KMS-11 (cell line): ENCODE results near the gene ELOA.

Experiments
- H2AFZ ChIP-seq: fragments of 200-600 bp; sonication (generic); 2 replicates; pipeline ENCODE4 v1.6.1; 2016; ENCODE audit warnings: antibody characterized with exemption, mixed run types, low read depth
- H3K27ac ChIP-seq: fragments of 200-600 bp; sonication (generic); 2 replicates; pipeline ENCODE4 v1.6.1; 2016; ENCODE audit warnings: mild to moderate bottlenecking, mixed run types
- H3K27me3 ChIP-seq: fragments of 200-600 bp; sonication (generic); 2 replicates; pipeline ENCODE4 v1.6.1; 2017; ENCODE audit warnings: mild to moderate bottlenecking, low read depth, mixed run types, moderate library complexity; ENCODE audit not compliant: insufficient read depth
- H3K36me3 ChIP-seq: fragments of 200-600 bp; sonication (generic); 2 replicates; pipeline ENCODE4 v1.6.1; 2017; ENCODE audit warnings: mild to moderate bottlenecking, mixed run types; ENCODE audit not compliant: insufficient read depth
- H3K4me1 ChIP-seq: fragments of 200-600 bp; sonication (generic); 2 replicates; pipeline ENCODE4 v1.6.1; 2016; ENCODE audit warnings: mild to moderate bottlenecking, low read depth, mixed run types; ENCODE audit not compliant: poor library complexity, severe bottlenecking
- H3K4me2 ChIP-seq: fragments of 200-600 bp; sonication (generic); 2 replicates; pipeline ENCODE4 v1.7.0; 2016; ENCODE audit warnings: mild to moderate bottlenecking, mixed run types
- H3K4me3 ChIP-seq: fragments of 200-600 bp; sonication (generic); IDR thresholded peaks from 2 replicates; pipeline ENCODE4 v1.6.1; 2017; ENCODE audit warnings: low read depth, low read length, mixed read lengths; ENCODE audit not compliant: insufficient read depth
- H3K79me2 ChIP-seq: fragments of 200-600 bp; sonication (generic); 2 replicates; pipeline ENCODE4 v1.6.1; 2016; ENCODE audit warnings: low read depth, mixed run types; ENCODE audit not compliant: insufficient read depth
- H3K9ac ChIP-seq: fragments of 200-600 bp; sonication (generic); 2 replicates; pipeline ENCODE4 v1.6.1; 2016; ENCODE audit warnings: mild to moderate bottlenecking, mixed run types
- H4K20me1 ChIP-seq: fragments of 200-600 bp; sonication (generic); 2 replicates; pipeline ENCODE4 v1.6.1; 2016; ENCODE audit warnings: mild to moderate bottlenecking, mixed run types; ENCODE audit not compliant: insufficient read depth
- CTCF ChIP-seq: fragments of 200-600 bp; sonication (generic); conservative IDR thresholded peaks from 2 replicates; pipeline ENCODE4 v1.6.1; 2017; ENCODE audit warnings: low read depth, mild to moderate bottlenecking, antibody characterized with exemption, low read length, moderate library complexity, mixed read lengths

ELOA gene

GRCh38 chr1:23787701-23788100, 44.4 kb downstream of the ELOA start:
- Histone ChIP-seq H3K4me2 (no peak overlapping the region), H3K4me1 (peaks cover 28% of the 10 kb centered on the region), H3K36me3 (0 out of 2 replicates have a peak, but pooled peaks cover 7% of the 10 kb centered on the region), H3K4me3 (no peak overlapping the region), H4K20me1 (no peaks in the 10 kb centered on the region), H3K27ac (no peak overlapping the region), H3K9ac (no peak overlapping the region), H3K79me2 (peaks cover 22% of the 10 kb centered on the region; the same call in 1 of the 2 replicates), H3K27me3 (no peaks in the 10 kb centered on the region), H2AFZ (no peak overlapping the region)
- TF ChIP-seq CTCF = no peak

- Histone ChIP-seq H3K4me2 (no peak overlapping the region), H3K27ac (no peak overlapping the region; the same call in 1 of the 2 replicates)
- no peak for TF ChIP-seq CTCF
Observed at GRCh38 chr1:23788695-23789094, 45.4 kb downstream of the ELOA start.

GRCh38 chr1:23790696-23791515, 47.6 kb downstream of the ELOA start, which contains the start of gene LYPLA2:
Gene LYPLA2, plus strand, starts transcription at chr1:23791145. Its CDS starts 1,538 bp downstream, at chr1:23792683.
- Histone ChIP-seq H3K36me3 (0 out of 2 replicates have a peak, but pooled peaks cover 2% of the 10 kb centered on the region), H3K4me3 (peak within 1 kb of the TSS; percentile 84), H3K9ac (peak within 1 kb of the TSS; percentile 59), H3K27ac (no peak within 1 kb of the TSS), H3K27me3 (no peaks in the 10 kb centered on the region), H3K4me1 (peaks cover 14% of the 10 kb centered on the region), H3K79me2 (peaks cover 20% of the 10 kb centered on the region; the same call in 1 of the 2 replicates), H2AFZ (peak within 1 kb of the TSS; percentile 59; the same call in 1 of the 2 replicates), H4K20me1 (no peaks in the 10 kb centered on the region), H3K4me2 (peak within 1 kb of the TSS; percentile 88)
- no peak for TF ChIP-seq CTCF

More at GRCh38 chr1:23788695-23789094, 45.4 kb downstream of the ELOA start:
- peaks cover 23% of the 10 kb centered on the region; the same call in 1 of the 2 replicates for H3K79me2 ChIP-seq
- no peak overlapping the region for H3K9ac ChIP-seq
- 0 out of 2 replicates have a peak, but pooled peaks cover 7% of the 10 kb centered on the region for H3K36me3 ChIP-seq
- no peaks in the 10 kb centered on the region for H3K27me3 ChIP-seq
- H2AFZ ChIP-seq = no peak overlapping the region
- peaks cover 28% of the 10 kb centered on the region for H3K4me1 ChIP-seq
- H4K20me1 ChIP-seq = no peaks in the 10 kb centered on the region
- H3K4me3 ChIP-seq = no peak overlapping the region

- Histone ChIP-seq H4K20me1 (no peaks in the 10 kb centered on the region), H3K4me3 (peak overlapping the region; percentile 38), H3K4me2 (peak overlapping the region; percentile 49), H3K4me1 (peaks cover 14% of the 10 kb centered on the region), H3K27ac (no peak overlapping the region), H3K36me3 (no peaks in the 10 kb centered on the region), H2AFZ (peak overlapping the region; percentile 59; the same call in 1 of the 2 replicates), H3K79me2 (peaks cover 20% of the 10 kb centered on the region; the same call in 1 of the 2 replicates), H3K27me3 (no peaks in the 10 kb centered on the region), H3K9ac (peak overlapping the region; percentile 59)
- TF ChIP-seq CTCF = no peak
Observed at GRCh38 chr1:23791516-23792047, 48.3 kb downstream of the ELOA start.
